OCI-LY3 (cell line): ENCODE measurements around the gene MAT2A.

ENCODE experiments used
- EZH2phosphoT487 ChIP-seq: fragments of 200-600 bp; shearing (Covaris generic); IDR thresholded peaks from 2 replicates; pipeline ENCODE4 v1.6.1; 2018; ENCODE audit warnings: antibody characterized with exemption, mixed run types, low read depth
- TF ChIP-seq, protein P1 (sequence below): fragments of 200-600, 300-600 bp; sonication (generic); IDR thresholded peaks from 2 replicates; pipeline ENCODE4 v1.5.1; 2014; ENCODE audit warnings: antibody characterized with exemption, low read length, low read depth

GRCh38 chr2:85591563-85591962 lies 52.6 kb downstream of the MAT2A start:
- TF ChIP-seq, protein P1, sequence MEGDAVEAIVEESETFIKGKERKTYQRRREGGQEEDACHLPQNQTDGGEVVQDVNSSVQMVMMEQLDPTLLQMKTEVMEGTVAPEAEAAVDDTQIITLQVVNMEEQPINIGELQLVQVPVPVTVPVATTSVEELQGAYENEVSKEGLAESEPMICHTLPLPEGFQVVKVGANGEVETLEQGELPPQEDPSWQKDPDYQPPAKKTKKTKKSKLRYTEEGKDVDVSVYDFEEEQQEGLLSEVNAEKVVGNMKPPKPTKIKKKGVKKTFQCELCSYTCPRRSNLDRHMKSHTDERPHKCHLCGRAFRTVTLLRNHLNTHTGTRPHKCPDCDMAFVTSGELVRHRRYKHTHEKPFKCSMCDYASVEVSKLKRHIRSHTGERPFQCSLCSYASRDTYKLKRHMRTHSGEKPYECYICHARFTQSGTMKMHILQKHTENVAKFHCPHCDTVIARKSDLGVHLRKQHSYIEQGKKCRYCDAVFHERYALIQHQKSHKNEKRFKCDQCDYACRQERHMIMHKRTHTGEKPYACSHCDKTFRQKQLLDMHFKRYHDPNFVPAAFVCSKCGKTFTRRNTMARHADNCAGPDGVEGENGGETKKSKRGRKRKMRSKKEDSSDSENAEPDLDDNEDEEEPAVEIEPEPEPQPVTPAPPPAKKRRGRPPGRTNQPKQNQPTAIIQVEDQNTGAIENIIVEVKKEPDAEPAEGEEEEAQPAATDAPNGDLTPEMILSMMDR = no peak
- no peak for TF ChIP-seq EZH2phosphoT487
